ENCODE results near the gene PPP5C.

- TF ChIP-seq POLR2A (IDR thresholded peaks at IDR 0.05; ENCODE audit: low read length), result no peak
- no peak for TF ChIP-seq GATA1 (IDR thresholded peaks at IDR 0.05; ENCODE audit: low read depth, low read length)
Observed at GRCh38 chr19:46339446-46339845, 7.4 kb upstream of the PPP5C start.

Measured in erythroblast (primary cell).